Measurements from ENCODE around the gene DLGAP1. TPM values are rescaled to one million over a fixed set of nuclear protein-coding genes. Genes with fewer than 3 reads are reported as not detected.

The DLGAP1 gene
- total and polyA plus RNA-seq, 2 of the 13 experiments (the other 11 are each of a cell fraction or from before 2014, with no cell fraction given), result 0.01 TPM; not detected in 1

GRCh38 chr18:3593904-3594759, 861.0 kb downstream of the DLGAP1 start (continued):
- TF ChIP-seq KIAA2018 (CRISPR knock-in tag; IDR thresholded peaks at IDR 0.05; ENCODE audit: borderline replicate concordance) (no peak), SAFB2 (CRISPR knock-in tag; IDR thresholded peaks at IDR 0.05; ENCODE audit: borderline replicate concordance, low read depth) (no peak), IKZF1 (IDR thresholded peaks at IDR 0.05) (no peak), SRSF9 (IDR thresholded peaks at IDR 0.05; ENCODE audit: borderline replicate concordance, insufficient read depth, low read depth, low read length, poor library complexity, severe bottlenecking) (no peak), ATAD3A (CRISPR knock-in tag; IDR thresholded peaks at IDR 0.05) (no peak), GTF2F1 (IDR thresholded peaks at IDR 0.05; ENCODE audit: low read length) (no peak), ETV6 (CRISPR knock-in tag; conservative IDR thresholded peaks at IDR 0.05) (0 out of 2 replicates have a peak, but pooled peaks have one; percentile 53), ZNF879 (CRISPR knock-in tag; IDR thresholded peaks at IDR 0.05) (no peak), REST (IDR thresholded peaks at IDR 0.05; ENCODE audit: borderline replicate concordance in 1 of 2, low read depth in 1 of 2, low read length in 2 of 2) (no peak; a peak in 1 of 4 replicates), NFKBIZ (CRISPR knock-in tag; IDR thresholded peaks at IDR 0.05) (no peak), NFIC (IDR thresholded peaks at IDR 0.05; ENCODE audit: low read length) (peak; percentile 42; the same call in 1 of the 2 replicates), ATM (IDR thresholded peaks at IDR 0.05; ENCODE audit: borderline replicate concordance) (no peak), ZNF800 (CRISPR knock-in tag; IDR thresholded peaks at IDR 0.05) (no peak), ZNF780A (CRISPR knock-in tag; IDR thresholded peaks at IDR 0.05) (no peak), POLR2AphosphoS2 (IDR thresholded peaks at IDR 0.05; ENCODE audit: low read depth, low read length) (no peak)

Measured in HepG2 (cell line).